HepG2 (cell line): Measurements from ENCODE around the gene PBX1. TPM values are rescaled to one million over a fixed set of nuclear protein-coding genes. Genes with fewer than 3 reads are reported as not detected.

Experiments
- ATAC-seq: fragments of 200-7000 bp; cut with Tn5 transposase; 3 replicates; pipeline ENCODE4 v1.9.1; 2020; ENCODE audit warnings: mild to moderate bottlenecking, moderate library complexity
- BruUV-seq: library from RNA; stranded (reverse); fragments of 400-500 nt; replicated peaks from 2 replicates; lab custom pipeline; 2021; lab: Mats Ljungman, UMichigan
- CTCF ChIA-PET: fragments of 300-600 bp; formaldehyde crosslinking; extraction: SDS; loops from one replicate; lab custom pipeline; 2021; ENCODE audit warnings: low total read pairs, inconsistent platforms, low intra/inter-chr PET ratio; lab: Yijun Ruan, JAX
- POLR2A ChIA-PET: fragments of 350-600 bp; sonication (Branson Sonifier 250); formaldehyde crosslinking; loops from one replicate; lab custom pipeline; 2020; ENCODE audit warnings: antibody characterized with exemption, inconsistent platforms; lab: Yijun Ruan, JAX
- DNase-seq: peaks from one replicate; pipeline ENCODE4 v3.0.0-alpha.2; 2015; ENCODE audit warnings: low spot score
- FAIRE-seq: peaks from 3 replicates; lab custom pipeline; 2011; peaks lifted over from hg19 to GRCh38; lab: Jason Lieb, UNC
- H2AFZ ChIP-seq: one replicate; pipeline ENCODE4 v1.6.1; 2011; ENCODE audit warnings: low read length, inconsistent platforms
- H3K27ac ChIP-seq: fragments of 300-600 bp; 3 replicates; pipeline ENCODE4 v1.8.0; 2011; ENCODE audit warnings: mixed run types, mild to moderate bottlenecking, mixed read lengths, low read length, inconsistent platforms; ENCODE audit not compliant: insufficient read depth; ENCODE audit errors: extremely low read length
- H3K27me3 ChIP-seq, 2 experiments: fragments of 200-600 bp in 1 of 2; 2 replicates in 1 of 2; 3 replicates in 1 of 2; pipeline versions ENCODE4 v1.6.0 to v1.8.0; 2011; ENCODE audit warnings: low read length in 2 of 2, mild to moderate bottlenecking in 2 of 2, moderate library complexity in 2 of 2, inconsistent platforms in 1 of 2; ENCODE audit not compliant: insufficient read depth in 2 of 2, control insufficient read depth in 1 of 2
- H3K36me3 ChIP-seq, 2 experiments: fragments of 200-600 bp in 1 of 2; replicated peaks in 1 of 2; 2 replicates in 1 of 2; 3 replicates in 1 of 2; pipeline versions ENCODE4 v1.5.1 to v1.8.0; 2011; ENCODE audit warnings: low read length in 2 of 2, inconsistent platforms in 1 of 2; ENCODE audit not compliant: insufficient read depth in 2 of 2, control insufficient read depth in 1 of 2
- H3K4me1 ChIP-seq: 2 replicates; pipeline ENCODE4 v1.5.1; 2012; ENCODE audit warnings: low read length, inconsistent platforms; ENCODE audit not compliant: insufficient read depth
- H3K4me2 ChIP-seq: 2 replicates; pipeline ENCODE4 v1.6.0; 2011; ENCODE audit warnings: low read depth, low read length, inconsistent platforms
- H3K4me3 ChIP-seq, 3 experiments: fragments of 200-600 bp in 1 of 3; sonication (generic), shearing (Covaris generic) in 1 of 3; replicated peaks in 1 of 3; 2 replicates each; pipeline ENCODE4 v1.5.1; 2011 to 2016; ENCODE audit warnings: low read length in 3 of 3, inconsistent platforms in 2 of 3, low read depth in 2 of 3, mild to moderate bottlenecking in 2 of 3, control low read depth in 1 of 3, mixed read lengths in 1 of 3; ENCODE audit not compliant: insufficient read depth in 1 of 3
- H3K79me2 ChIP-seq: one replicate; pipeline ENCODE4 v1.6.1; 2011; ENCODE audit warnings: low read length, inconsistent platforms; ENCODE audit not compliant: insufficient read depth
- H3K9ac ChIP-seq: 2 replicates; pipeline ENCODE4 v1.6.0; 2011; ENCODE audit warnings: mild to moderate bottlenecking, low read depth, low read length, inconsistent platforms; ENCODE audit not compliant: insufficient read depth
- H3K9me3 ChIP-seq: 2 replicates; pipeline ENCODE4 v1.5.1; 2012; ENCODE audit warnings: mild to moderate bottlenecking, low read length
- H4K20me1 ChIP-seq: 2 replicates; pipeline ENCODE4 v1.6.0; 2011; ENCODE audit warnings: inconsistent platforms, mild to moderate bottlenecking, low read length, moderate library complexity; ENCODE audit not compliant: insufficient read depth
- CHD4 ChIP-seq: fragments of 200-600 bp; sonication (generic); IDR thresholded peaks from 2 replicates; pipeline ENCODE4 v1.7.0; 2017; ENCODE audit warnings: mild to moderate bottlenecking, low read length, borderline replicate concordance
- KDM3A ChIP-seq: IDR thresholded peaks from 2 replicates; pipeline ENCODE4 v1.6.1; 2018; ENCODE audit warnings: low read depth, missing compliant biosample characterization
- MBNL3 ChIP-seq: fragments of 250-450 bp; sonication (Bioruptor Pico); conservative IDR thresholded peaks from 2 replicates; pipeline ENCODE4 v1.8.0; 2022; ENCODE audit warnings: mild to moderate bottlenecking, inconsistent platforms
- PAF1 ChIP-seq: IDR thresholded peaks from 2 replicates; pipeline ENCODE4 v1.6.1; 2016; ENCODE audit warnings: missing genetic modification reagents, missing compliant biosample characterization
- PREB ChIP-seq: sonication (generic); formaldehyde crosslinking; IDR thresholded peaks from 2 replicates; pipeline ENCODE4 v1.4.0; 2020; ENCODE audit warnings: missing genetic modification reagents
- RARA ChIP-seq: IDR thresholded peaks from 2 replicates; pipeline ENCODE4 v1.6.1; 2016; ENCODE audit warnings: missing genetic modification reagents, missing compliant biosample characterization
- SNAI1 ChIP-seq: sonication (generic); formaldehyde crosslinking; IDR thresholded peaks from 2 replicates; pipeline ENCODE4 v1.5.0; 2020; ENCODE audit warnings: mild to moderate bottlenecking, missing genetic modification reagents, borderline replicate concordance
- SNRNP70 ChIP-seq: fragments of 200-400 bp; formaldehyde crosslinking; IDR thresholded peaks from 2 replicates; pipeline ENCODE4 v1.6.1; 2017; ENCODE audit warnings: mild to moderate bottlenecking, low read depth, low read length, moderate library complexity
- TIGD3 ChIP-seq: sonication (generic); formaldehyde crosslinking; IDR thresholded peaks from 2 replicates; pipeline ENCODE4 v1.5.1; 2020; ENCODE audit warnings: mild to moderate bottlenecking, missing genetic modification reagents, borderline replicate concordance
- XRCC5 ChIP-seq: fragments of 200-400 bp; formaldehyde crosslinking; optimal IDR thresholded peaks from 2 replicates; pipeline ENCODE3; 2017; ENCODE audit warnings: mild to moderate bottlenecking, low read length
- ZBTB44 ChIP-seq: sonication (generic); formaldehyde crosslinking; IDR thresholded peaks from 2 replicates; pipeline ENCODE4 v1.4.0; 2020; ENCODE audit warnings: missing genetic modification reagents
- ZNF282 ChIP-seq: fragments of 450-650 bp; IDR thresholded peaks from 2 replicates; pipeline ENCODE4 v1.6.1; 2018; ENCODE audit not compliant: partially characterized antibody
- ZNF354B ChIP-seq: sonication (generic); formaldehyde crosslinking; IDR thresholded peaks from 2 replicates; pipeline ENCODE4 v1.8.0; 2022; ENCODE audit warnings: mild to moderate bottlenecking, missing genetic modification reagents
- ZNF549 ChIP-seq: sonication (generic); formaldehyde crosslinking; IDR thresholded peaks from 2 replicates; pipeline ENCODE4 v1.5.0; 2020; ENCODE audit warnings: missing genetic modification reagents
- ZNF720 ChIP-seq: sonication (generic); formaldehyde crosslinking; IDR thresholded peaks from 2 replicates; pipeline ENCODE4 v1.4.0; 2020; ENCODE audit warnings: missing genetic modification reagents
- ZNF878 ChIP-seq: sonication (generic); formaldehyde crosslinking; IDR thresholded peaks from 2 replicates; pipeline ENCODE4 v1.8.1; 2023; ENCODE audit warnings: mild to moderate bottlenecking, missing genetic modification reagents, moderate library complexity
- WGBS: methylation state at CpG from one replicate; pipeline ENCODE4 v1.1.6; 2017; ENCODE audit warnings: low lambda C conversion rate; 5-methylcytosine and 5-hydroxymethylcytosine counted together
- in situ Hi-C: cut with HindIII; loops from 2 replicates; pipeline ENCODE4 v1.10.0; 2017; ENCODE audit warnings: low pct_unique_long_range_greater_than_20kb; ENCODE audit not compliant: extremely low pct_ligation_motif_present
- intact Hi-C: fragments of 100-400 bp; cut with micrococcal nuclease; formaldehyde crosslinking; loops from one replicate; pipeline ENCODE4 v1.10.0; 2022; ENCODE audit not compliant: unreplicated experiment
- polyA plus RNA-seq, 8 experiments: library from polyadenylated mRNA; depleted of rRNA in 3 of 8; stranded (reverse) in 7 of 8; unstranded in 1 of 8; fragments of >200 nt; fragmentation: Illumina TruSeq in 4 of 8; extraction: Trizol in 4 of 8; gene quantifications; 2 replicates each; pipeline versions ENCODE4 v1.2.1 to v1.2.3, GENCODE V29; 2011 to 2016; ENCODE audit warnings: low read depth in 4 of 8, missing spikeins in 1 of 8, mixed read lengths in 1 of 8; ENCODE audit not compliant: insufficient read depth in 1 of 8
- total RNA-seq, 5 experiments: library from RNA; depleted of rRNA; stranded (reverse); fragments of >200 nt; fragmentation: Illumina TruSeq; extraction: Trizol; gene quantifications; 2 replicates each; pipeline ENCODE4 v1.2.3, GENCODE V29; 2016; ENCODE audit warnings: low read depth in 1 of 5
- TF ChIP-seq, protein P1 (sequence below): IDR thresholded peaks from 2 replicates; pipeline ENCODE4 v1.6.1; 2016
- TF ChIP-seq, protein P2 (sequence below): sonication (generic); formaldehyde crosslinking; IDR thresholded peaks from 2 replicates; pipeline ENCODE4 v1.8.1; 2023; ENCODE audit warnings: mild to moderate bottlenecking, inconsistent platforms, moderate library complexity, missing genetic modification reagents, borderline replicate concordance

Gene PBX1
- total and polyA plus RNA-seq, 2 of the 13 experiments (the other 11 are each of a cell fraction or from before 2014, with no cell fraction given), result 0.24 TPM; not detected in 1

DNA sequence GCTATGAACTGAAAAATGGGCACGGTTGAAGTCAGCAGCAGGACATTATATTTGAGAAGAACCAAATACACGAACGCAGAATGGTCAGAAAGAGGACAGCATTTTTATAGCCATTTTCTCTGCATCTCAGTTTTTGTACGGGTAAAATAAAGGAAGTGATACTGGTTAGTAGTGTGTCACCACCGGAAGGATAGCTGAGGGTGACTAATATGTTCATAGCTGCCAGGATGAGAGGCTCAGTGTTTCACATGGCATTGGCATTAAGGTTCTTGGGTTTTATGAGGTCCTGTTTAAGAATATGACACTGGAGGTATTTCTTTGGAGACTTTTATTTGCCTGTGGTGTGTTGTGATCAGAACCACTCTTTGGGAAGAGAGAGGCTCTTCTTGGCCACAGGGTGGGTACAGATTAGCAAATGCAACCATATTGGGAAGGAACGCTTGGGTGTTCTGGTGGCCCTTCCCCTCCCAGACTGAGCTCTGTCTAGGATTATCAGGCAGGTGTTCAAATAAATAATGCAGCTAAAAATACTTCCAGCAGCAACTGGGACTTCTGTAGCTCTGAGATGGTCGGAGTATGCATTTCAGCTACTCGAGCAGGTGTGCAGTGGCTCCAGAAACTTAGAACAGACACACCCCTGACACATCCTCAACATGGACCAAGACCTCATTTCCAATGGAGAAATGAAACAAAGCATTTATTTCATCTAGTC is 158.2 kb downstream of the PBX1 start:
- Histone ChIP-seq H3K27ac (no peak overlapping the region), H4K20me1 (no peaks in the 10 kb centered on the region), H3K36me3 (no peaks in the 10 kb centered on the region), H3K9me3 (no peaks in the 10 kb centered on the region), H3K4me1 (no peaks in the 10 kb centered on the region), H3K4me2 (no peak overlapping the region), H3K4me3 (no peak overlapping the region), H3K79me2 (no peaks in the 10 kb centered on the region), H3K9ac (no peak overlapping the region), H2AFZ (no peak overlapping the region), H3K27me3 (no peaks in the 10 kb centered on the region)
- DNase-seq, result no peak
- no peak for ATAC-seq
- POLR2A ChIA-PET, result no interaction called here
- 52% methylated on average over 8 of the region's 8 CpGs for WGBS
- CTCF ChIA-PET, result no interaction called here
- intact Hi-C loops (no loop called here), in situ Hi-C loops (no loop called here)
- BruUV-seq, result no TSS peak
- FAIRE-seq, result no peak
- TF ChIP-seq, protein P1, sequence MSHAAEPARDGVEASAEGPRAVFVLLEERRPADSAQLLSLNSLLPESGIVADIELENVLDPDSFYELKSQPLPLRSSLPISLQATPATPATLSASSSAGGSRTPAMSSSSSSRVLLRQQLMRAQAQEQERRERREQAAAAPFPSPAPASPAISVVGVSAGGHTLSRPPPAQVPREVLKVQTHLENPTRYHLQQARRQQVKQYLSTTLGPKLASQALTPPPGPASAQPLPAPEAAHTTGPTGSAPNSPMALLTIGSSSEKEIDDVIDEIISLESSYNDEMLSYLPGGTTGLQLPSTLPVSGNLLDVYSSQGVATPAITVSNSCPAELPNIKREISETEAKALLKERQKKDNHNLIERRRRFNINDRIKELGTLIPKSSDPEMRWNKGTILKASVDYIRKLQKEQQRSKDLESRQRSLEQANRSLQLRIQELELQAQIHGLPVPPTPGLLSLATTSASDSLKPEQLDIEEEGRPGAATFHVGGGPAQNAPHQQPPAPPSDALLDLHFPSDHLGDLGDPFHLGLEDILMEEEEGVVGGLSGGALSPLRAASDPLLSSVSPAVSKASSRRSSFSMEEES (CRISPR knock-in tag), result no peak
- TF ChIP-seq ZNF720 (CRISPR knock-in tag), result no peak
- no peak for TF ChIP-seq ZNF282
- TF ChIP-seq TIGD3 (CRISPR knock-in tag), result no peak
- TF ChIP-seq KDM3A, result no peak
- no peak for TF ChIP-seq SNRNP70
- TF ChIP-seq ZNF549 (CRISPR knock-in tag), result no peak
- TF ChIP-seq, protein P2, sequence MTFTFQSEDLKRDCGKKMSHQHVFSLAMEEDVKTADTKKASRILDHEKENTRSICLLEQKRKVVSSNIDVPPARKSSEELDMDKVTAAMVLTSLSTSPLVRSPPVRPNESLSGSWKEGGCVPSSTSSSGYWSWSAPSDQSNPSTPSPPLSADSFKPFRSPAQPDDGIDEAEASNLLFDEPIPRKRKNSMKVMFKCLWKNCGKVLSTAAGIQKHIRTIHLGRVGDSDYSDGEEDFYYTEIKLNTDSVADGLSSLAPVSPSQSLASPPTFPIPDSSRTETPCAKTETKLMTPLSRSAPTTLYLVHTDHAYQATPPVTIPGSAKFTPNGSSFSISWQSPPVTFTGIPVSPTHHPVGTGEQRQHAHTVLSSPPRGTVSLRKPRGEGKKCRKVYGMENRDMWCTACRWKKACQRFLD (CRISPR knock-in tag), result no peak
- no peak for TF ChIP-seq RARA
- TF ChIP-seq XRCC5, result no peak
- TF ChIP-seq PAF1, result no peak
- TF ChIP-seq ZNF354B (CRISPR knock-in tag), result no peak
- no peak for TF ChIP-seq SNAI1
- TF ChIP-seq MBNL3 (CRISPR knock-in tag), result no peak
- no peak for TF ChIP-seq CHD4
- no peak for TF ChIP-seq ZBTB44 (CRISPR knock-in tag)
- TF ChIP-seq PREB (CRISPR knock-in tag), result no peak
- no peak for TF ChIP-seq ZNF878 (CRISPR knock-in tag)
